ENCODE data around the gene CDH12.

DNA sequence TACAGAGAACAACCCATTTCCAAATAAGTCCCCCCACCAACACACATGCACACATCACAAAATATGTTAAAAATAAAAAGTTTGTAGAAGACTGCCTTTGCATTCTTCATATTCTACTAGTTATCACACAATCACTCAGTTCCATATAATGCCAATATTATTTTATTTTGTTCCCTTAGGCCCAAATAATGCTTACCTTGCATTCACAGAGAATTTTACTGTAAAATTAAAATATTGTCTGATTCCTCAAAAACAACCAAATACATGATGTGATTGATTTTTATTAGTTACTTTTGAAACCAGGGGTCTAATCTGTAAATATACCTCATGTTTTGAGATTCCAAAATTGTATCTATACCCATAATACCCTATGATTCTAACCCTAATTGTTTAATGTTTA lies 536.9 kb downstream of the CDH12 start:
- TF ChIP-seq, protein P1, sequence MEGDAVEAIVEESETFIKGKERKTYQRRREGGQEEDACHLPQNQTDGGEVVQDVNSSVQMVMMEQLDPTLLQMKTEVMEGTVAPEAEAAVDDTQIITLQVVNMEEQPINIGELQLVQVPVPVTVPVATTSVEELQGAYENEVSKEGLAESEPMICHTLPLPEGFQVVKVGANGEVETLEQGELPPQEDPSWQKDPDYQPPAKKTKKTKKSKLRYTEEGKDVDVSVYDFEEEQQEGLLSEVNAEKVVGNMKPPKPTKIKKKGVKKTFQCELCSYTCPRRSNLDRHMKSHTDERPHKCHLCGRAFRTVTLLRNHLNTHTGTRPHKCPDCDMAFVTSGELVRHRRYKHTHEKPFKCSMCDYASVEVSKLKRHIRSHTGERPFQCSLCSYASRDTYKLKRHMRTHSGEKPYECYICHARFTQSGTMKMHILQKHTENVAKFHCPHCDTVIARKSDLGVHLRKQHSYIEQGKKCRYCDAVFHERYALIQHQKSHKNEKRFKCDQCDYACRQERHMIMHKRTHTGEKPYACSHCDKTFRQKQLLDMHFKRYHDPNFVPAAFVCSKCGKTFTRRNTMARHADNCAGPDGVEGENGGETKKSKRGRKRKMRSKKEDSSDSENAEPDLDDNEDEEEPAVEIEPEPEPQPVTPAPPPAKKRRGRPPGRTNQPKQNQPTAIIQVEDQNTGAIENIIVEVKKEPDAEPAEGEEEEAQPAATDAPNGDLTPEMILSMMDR (IDR thresholded peaks at IDR 0.05; ENCODE audit: insufficient read depth, low read depth, low read length): no peak
- TF ChIP-seq EZH2 (IDR thresholded peaks at IDR 0.05; ENCODE audit: insufficient read depth, low read length): no peak
